Measurements from ENCODE around the gene KCNN1. TPM values are rescaled to one million over a fixed set of nuclear protein-coding genes. Genes with fewer than 3 reads are reported as not detected.

KCNN1 gene
- total and polyA plus RNA-seq, 2 of the 13 experiments (the other 11 are each of a cell fraction or from before 2014, with no cell fraction given) = 0.04 TPM; not detected in 1

- no peak for TF ChIP-seq XBP1 (CRISPR knock-in tag; IDR thresholded peaks at IDR 0.05)
- no peak for TF ChIP-seq PHB2 (IDR thresholded peaks at IDR 0.05; ENCODE audit: partially characterized antibody)
- no peak for TF ChIP-seq PBX2 (CRISPR knock-in tag; IDR thresholded peaks at IDR 0.05)
- TF ChIP-seq ZSCAN22 (CRISPR knock-in tag; IDR thresholded peaks at IDR 0.05) = no peak
- no peak for TF ChIP-seq NFKBIZ (CRISPR knock-in tag; IDR thresholded peaks at IDR 0.05)
- TF ChIP-seq JUN (CRISPR knock-in tag; IDR thresholded peaks at IDR 0.05) = no peak
- TF ChIP-seq ATF7 (IDR thresholded peaks at IDR 0.05) = no peak
- TF ChIP-seq ATF7 (CRISPR knock-in tag; IDR thresholded peaks at IDR 0.05) = peak; percentile 40; the same call in 1 of the 2 replicates
- peak; percentile 28; the same call in 1 of the 2 replicates for TF ChIP-seq ZNF329 (CRISPR knock-in tag; IDR thresholded peaks at IDR 0.05; ENCODE audit: low read depth)
- peak; percentile 35; the same call in 1 of the 2 replicates for TF ChIP-seq ZFY (CRISPR knock-in tag; IDR thresholded peaks at IDR 0.05)
- TF ChIP-seq DMTF1 (CRISPR knock-in tag; IDR thresholded peaks at IDR 0.05) = no peak
- 0 out of 2 replicates have a peak, but pooled peaks have one; percentile 79 for TF ChIP-seq CBX5 (CRISPR knock-in tag; IDR thresholded peaks at IDR 0.05; ENCODE audit: borderline replicate concordance)
- 0 out of 2 replicates have a peak, but pooled peaks have one; percentile 60 for TF ChIP-seq ZNF142 (CRISPR knock-in tag; IDR thresholded peaks at IDR 0.05)
- 0 out of 2 replicates have a peak, but pooled peaks have one; percentile 40 for TF ChIP-seq FOXC1 (CRISPR knock-in tag; IDR thresholded peaks at IDR 0.05; ENCODE audit: borderline replicate concordance)
- no peak for TF ChIP-seq NFE2L2 (IDR thresholded peaks at IDR 0.05; ENCODE audit: low read length)
- no peak for TF ChIP-seq DRAP1 (CRISPR knock-in tag; IDR thresholded peaks at IDR 0.05)
- 0 out of 2 replicates have a peak, but pooled peaks have one; percentile 53 for TF ChIP-seq KLF6 (CRISPR knock-in tag; IDR thresholded peaks at IDR 0.05)
- no peak for TF ChIP-seq KLF15 (CRISPR knock-in tag; IDR thresholded peaks at IDR 0.05; ENCODE audit: borderline replicate concordance)
These were observed 40.4 kb downstream of the KCNN1 start (continued) for GRCh38 chr19:18007044-18007916.
